Mesenchymal stem cell (in vitro differentiated cells and primary cell): Measurements from ENCODE around the gene GADD45B.

Experiments used
- DNase-seq: peaks from one replicate; pipeline ENCODE4 v3.0.0-alpha.2; 2013
- H2AFZ ChIP-seq: one replicate; pipeline ENCODE4 v1.6.1; 2013; ENCODE audit warnings: low read depth, mild to moderate bottlenecking, control low read depth, inconsistent platforms, low read length, moderate library complexity
- H2AK5ac ChIP-seq: 2 replicates; pipeline ENCODE4 v1.6.1; 2013; ENCODE audit warnings: low read length, moderate library complexity, mild to moderate bottlenecking, inconsistent platforms; ENCODE audit not compliant: severe bottlenecking
- H2BK120ac ChIP-seq: one replicate; pipeline ENCODE4 v1.6.1; 2013; ENCODE audit warnings: low read depth, mild to moderate bottlenecking, inconsistent platforms, low read length, moderate library complexity
- H2BK12ac ChIP-seq, 2 experiments: one replicate each; pipeline ENCODE4 v1.6.1; 2013; ENCODE audit warnings: inconsistent platforms in 2 of 2, low read length in 2 of 2, mild to moderate bottlenecking in 2 of 2, moderate library complexity in 2 of 2, control low read depth in 1 of 2
- H2BK15ac ChIP-seq: one replicate; pipeline ENCODE4 v1.6.1; 2013; ENCODE audit warnings: mild to moderate bottlenecking, low read depth, inconsistent platforms; ENCODE audit not compliant: poor library complexity, severe bottlenecking
- H2BK5ac ChIP-seq: 2 replicates; pipeline ENCODE4 v1.6.1; 2013; ENCODE audit warnings: low read depth, mild to moderate bottlenecking, low read length, control low read depth, inconsistent platforms; ENCODE audit not compliant: poor library complexity, severe bottlenecking
- H3K14ac ChIP-seq, 2 experiments: one replicate each; pipeline ENCODE4 v1.6.1; 2013; ENCODE audit warnings: inconsistent platforms in 2 of 2, low read length in 2 of 2, control low read depth in 1 of 2, mild to moderate bottlenecking in 1 of 2, moderate library complexity in 1 of 2
- H3K18ac ChIP-seq, 2 experiments: one replicate each; pipeline ENCODE4 v1.6.1; 2013; ENCODE audit warnings: inconsistent platforms in 2 of 2, low read length in 2 of 2, control low read depth in 1 of 2, low read depth in 1 of 2, mild to moderate bottlenecking in 1 of 2
- H3K23ac ChIP-seq, 2 experiments: one replicate each; pipeline ENCODE4 v1.6.1; 2013; ENCODE audit warnings: inconsistent platforms in 2 of 2, low read length in 2 of 2, mild to moderate bottlenecking in 2 of 2, moderate library complexity in 2 of 2, control low read depth in 1 of 2
- H3K27ac ChIP-seq: 2 replicates; pipeline ENCODE4 v1.5.1; 2013; ENCODE audit warnings: mild to moderate bottlenecking, moderate library complexity, low read length, control low read depth, inconsistent platforms; ENCODE audit not compliant: poor library complexity, severe bottlenecking
- H3K27me3 ChIP-seq, 2 experiments: 2 replicates each; pipeline versions ENCODE4 v1.6.1 to v1.7.0; 2013; ENCODE audit warnings: low read length in 2 of 2, mild to moderate bottlenecking in 2 of 2, moderate library complexity in 2 of 2, control low read depth in 1 of 2, inconsistent platforms in 1 of 2; ENCODE audit not compliant: control insufficient read depth in 1 of 2, insufficient read depth in 1 of 2
- H3K36me3 ChIP-seq, 2 experiments: 2 replicates each; pipeline versions ENCODE4 v1.6.1 to v1.7.0; 2013; ENCODE audit warnings: low read length in 2 of 2, control low read depth in 1 of 2, inconsistent platforms in 1 of 2, low read depth in 1 of 2, mild to moderate bottlenecking in 1 of 2; ENCODE audit not compliant: insufficient read depth in 2 of 2, control insufficient read depth in 1 of 2
- H3K4ac ChIP-seq, 2 experiments: one replicate each; pipeline ENCODE4 v1.6.1; 2013; ENCODE audit warnings: inconsistent platforms in 2 of 2, low read length in 2 of 2, mild to moderate bottlenecking in 2 of 2, moderate library complexity in 2 of 2, control low read depth in 1 of 2, low read depth in 1 of 2
- H3K4me1 ChIP-seq: 2 replicates; pipeline ENCODE4 v1.6.1; 2013; ENCODE audit warnings: low read depth, low read length, control low read depth; ENCODE audit not compliant: control insufficient read depth, insufficient read depth
- H3K4me2 ChIP-seq: 2 replicates; pipeline ENCODE4 v1.6.1; 2013; ENCODE audit warnings: low read length, mild to moderate bottlenecking, inconsistent platforms; ENCODE audit not compliant: poor library complexity, severe bottlenecking
- H3K4me3 ChIP-seq, 2 experiments: 2 replicates each; pipeline versions ENCODE4 v1.5.1 to v1.7.0; 2013; ENCODE audit warnings: low read length in 2 of 2, mild to moderate bottlenecking in 2 of 2, control low read depth in 1 of 2, low read depth in 1 of 2; ENCODE audit not compliant: insufficient read depth in 1 of 2
- H3K79me1 ChIP-seq: replicated peaks from 2 replicates; pipeline ENCODE4 v1.6.1; 2013; ENCODE audit warnings: mild to moderate bottlenecking, control low read depth, low read length, inconsistent platforms; ENCODE audit not compliant: poor library complexity, severe bottlenecking
- H3K9ac ChIP-seq: 2 replicates; pipeline ENCODE4 v1.7.0; 2013; ENCODE audit warnings: mild to moderate bottlenecking, low read length, moderate library complexity
- H3K9me3 ChIP-seq: 2 replicates; pipeline ENCODE4 v1.7.0; 2013; ENCODE audit warnings: mild to moderate bottlenecking, low read length; ENCODE audit not compliant: control insufficient read depth
- H4K8ac ChIP-seq: one replicate; pipeline ENCODE4 v1.6.1; 2013; ENCODE audit warnings: inconsistent platforms, mild to moderate bottlenecking, low read length, moderate library complexity
- H4K91ac ChIP-seq: one replicate; pipeline ENCODE4 v1.6.1; 2013; ENCODE audit warnings: mild to moderate bottlenecking, low read length, inconsistent platforms
- WGBS: methylation state at CpG from one replicate; pipeline ENCODE4 v1.1.7; 2013; ENCODE audit warnings: mixed read lengths; 5-methylcytosine and 5-hydroxymethylcytosine counted together

Gene GADD45B

DNA sequence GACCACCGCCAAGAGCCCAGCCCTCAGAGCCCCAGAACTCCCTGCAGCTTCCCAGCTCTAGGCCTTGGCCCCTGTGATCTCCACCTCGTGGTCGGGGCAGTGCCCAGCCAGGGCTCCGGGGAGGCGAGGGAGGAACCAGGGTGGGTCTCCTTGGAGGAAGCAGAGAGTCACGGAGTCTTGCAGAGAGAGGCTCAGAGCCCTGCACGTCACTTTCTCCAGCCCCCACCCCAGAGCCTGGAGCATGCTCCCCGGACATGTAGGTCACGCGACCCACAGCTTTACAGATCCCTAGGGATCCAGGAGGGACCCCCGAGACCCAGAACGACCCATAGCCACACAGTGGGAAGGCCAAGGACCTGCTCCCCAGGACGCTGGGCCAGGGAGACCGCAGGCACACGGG is 11.9 kb downstream of the GADD45B start:
- H3K36me3 ChIP-seq: no peaks in the 10 kb centered on the region
- WGBS: 46% methylated on average over 14 of the region's 15 CpGs

DNA sequence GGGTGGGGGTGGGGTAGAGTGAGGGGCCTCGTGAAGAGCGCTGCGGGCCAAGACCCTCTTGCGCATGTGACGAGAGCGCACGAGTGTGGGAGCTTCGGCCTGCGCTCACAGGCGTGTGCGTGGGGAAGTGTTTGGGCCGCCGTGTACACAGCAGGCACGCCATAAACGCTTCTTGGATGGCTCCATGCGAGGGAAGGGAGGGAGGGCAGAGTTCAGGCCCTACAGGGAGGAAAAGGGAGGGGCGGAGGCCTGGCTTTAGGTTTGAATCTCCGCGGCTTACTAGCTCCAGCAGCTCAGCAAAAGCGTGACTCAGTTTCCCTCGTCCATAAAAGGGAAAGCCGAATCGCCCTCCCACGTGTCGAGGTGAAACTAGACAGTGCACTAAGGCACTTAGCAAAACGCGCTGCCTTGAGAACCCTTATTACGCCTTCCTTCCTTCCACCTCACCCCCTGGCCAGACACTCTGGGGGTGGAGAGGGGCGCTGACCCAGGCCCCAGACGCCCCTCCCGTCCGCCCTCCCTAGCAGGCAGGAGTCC is 12.5 kb downstream of the GADD45B start:
- no peak overlapping the region for H2AK5ac ChIP-seq
- H3K27ac ChIP-seq: no peak overlapping the region
- peak overlapping the region; percentile 61 for H2BK120ac ChIP-seq
- H3K9ac ChIP-seq: peak overlapping the region; percentile 1
- peaks cover 0 to 15% of the 10 kb centered on the region in 2 experiments for H3K27me3 ChIP-seq
- H2AFZ ChIP-seq: no peak overlapping the region
- no peak overlapping the region for H3K14ac ChIP-seq
- H3K9me3 ChIP-seq: peaks cover 4% of the 10 kb centered on the region
- WGBS: 31% methylated on average over 29 of the region's 32 CpGs
- peak overlapping the region in 1 of 2 experiments; percentile 65 for H3K4me3 ChIP-seq
- H2BK15ac ChIP-seq: no peak overlapping the region
- peak overlapping the region; percentile 41 for H3K4me2 ChIP-seq
- H3K23ac ChIP-seq: no peak overlapping the region
- no peaks in the 10 kb centered on the region for H3K36me3 ChIP-seq
- DNase-seq: no peak
- H4K8ac ChIP-seq: no peak overlapping the region
- H3K4me1 ChIP-seq: peaks cover 23% of the 10 kb centered on the region
- no peaks in the 10 kb centered on the region for H3K79me1 ChIP-seq
- H3K18ac ChIP-seq: peak overlapping the region; percentile 60 to 67
- peak overlapping the region; percentile 54 to 55 for H3K4ac ChIP-seq
- no peak overlapping the region for H4K91ac ChIP-seq
- peak overlapping the region in 1 of 2 experiments; percentile 72 for H2BK12ac ChIP-seq
- H2BK5ac ChIP-seq: no peak overlapping the region

More for the DNA sequence above, 11.9 kb downstream of the GADD45B start:
- no peak overlapping the region for H3K4me3 ChIP-seq
- H2BK120ac ChIP-seq: no peak overlapping the region
- no peak overlapping the region for H3K9ac ChIP-seq
- H2AFZ ChIP-seq: no peak overlapping the region
- peak overlapping the region in 1 of 2 experiments; percentile 21 for H3K14ac ChIP-seq
- no peaks in the 10 kb centered on the region for H3K79me1 ChIP-seq
- no peak overlapping the region for H3K18ac ChIP-seq
- H2BK15ac ChIP-seq: no peak overlapping the region
- no peak for DNase-seq
- H3K27ac ChIP-seq: no peak overlapping the region
- H4K91ac ChIP-seq: no peak overlapping the region
- no peak overlapping the region for H2BK12ac ChIP-seq
- H2AK5ac ChIP-seq: no peak overlapping the region
- H4K8ac ChIP-seq: peak overlapping the region; percentile 63
- H2BK5ac ChIP-seq: no peak overlapping the region
- H3K4me2 ChIP-seq: no peak overlapping the region
- H3K4ac ChIP-seq: peak overlapping the region in 1 of 2 experiments; percentile 15
- no peak overlapping the region for H3K23ac ChIP-seq
- peaks cover 0 to 15% of the 10 kb centered on the region in 2 experiments for H3K27me3 ChIP-seq
- H3K9me3 ChIP-seq: peaks cover 4% of the 10 kb centered on the region
- peaks cover 23% of the 10 kb centered on the region for H3K4me1 ChIP-seq

DNA sequence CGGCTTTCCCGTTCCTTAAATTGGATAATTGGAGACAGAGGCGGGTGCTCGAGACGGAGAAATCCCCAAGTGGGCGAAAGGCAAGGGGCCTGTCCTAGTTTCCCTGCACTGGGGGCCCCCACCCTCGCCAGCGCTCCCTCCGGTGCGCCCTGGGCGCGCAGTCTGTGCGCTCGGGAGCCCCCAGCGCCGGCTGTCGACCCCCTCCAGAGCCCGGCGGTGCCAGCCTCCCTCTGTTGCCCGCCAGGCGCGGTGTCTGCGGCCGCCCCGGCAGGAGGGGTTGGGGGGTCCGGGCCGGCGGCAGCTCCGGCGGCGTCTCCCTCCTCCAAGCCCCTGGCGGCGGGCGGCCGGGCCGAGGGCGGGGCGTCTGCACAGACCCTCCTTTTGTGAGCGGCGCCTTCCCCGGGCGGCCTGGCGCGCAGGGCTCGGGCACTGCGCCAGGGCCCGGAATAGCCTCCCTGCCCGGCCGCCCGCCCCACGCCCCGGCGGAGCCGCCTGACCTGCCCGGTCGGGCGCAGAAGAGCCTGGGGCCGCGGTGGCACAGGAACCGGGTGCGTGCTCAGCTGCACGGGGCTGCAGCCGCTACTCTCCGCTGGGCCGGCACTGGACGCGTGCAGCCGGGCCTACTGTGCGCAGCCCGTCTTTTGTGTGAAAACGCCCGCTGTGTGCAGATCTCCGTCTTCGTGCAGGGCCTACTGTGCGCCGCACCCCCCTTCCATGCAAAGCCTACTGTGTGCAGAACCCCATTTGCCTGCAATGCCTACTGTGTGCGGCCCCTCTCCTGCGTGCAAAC is 13.2 kb downstream of the GADD45B start:
- Histone ChIP-seq H3K14ac (no peak overlapping the region), H4K91ac (peak overlapping the region; percentile 15), H3K27ac (no peak overlapping the region), H3K27me3 (peaks cover 0 to 15% of the 10 kb centered on the region in 2 experiments), H2AFZ (no peak overlapping the region), H2BK15ac (peak overlapping the region; percentile 77), H3K18ac (peak overlapping the region; percentile 71 to 74), H3K4me3 (peak overlapping the region; percentile 20 to 65), H3K9ac (peak overlapping the region; percentile 1), H3K23ac (no peak overlapping the region), H3K4me1 (peaks cover 26% of the 10 kb centered on the region), H2BK12ac (peak overlapping the region in 1 of 2 experiments; percentile 23), H3K4me2 (peak overlapping the region; percentile 41), H4K8ac (peak overlapping the region; percentile 27), H3K9me3 (no peaks in the 10 kb centered on the region), H3K79me1 (no peaks in the 10 kb centered on the region), H3K4ac (peak overlapping the region; percentile 54 to 55), H2BK5ac (no peak overlapping the region), H2AK5ac (no peak overlapping the region), H3K36me3 (no peaks in the 10 kb centered on the region), H2BK120ac (peak overlapping the region; percentile 30)
- 13% methylated on average over 59 of the region's 78 CpGs for WGBS
- DNase-seq: peak; percentile 58

DNA sequence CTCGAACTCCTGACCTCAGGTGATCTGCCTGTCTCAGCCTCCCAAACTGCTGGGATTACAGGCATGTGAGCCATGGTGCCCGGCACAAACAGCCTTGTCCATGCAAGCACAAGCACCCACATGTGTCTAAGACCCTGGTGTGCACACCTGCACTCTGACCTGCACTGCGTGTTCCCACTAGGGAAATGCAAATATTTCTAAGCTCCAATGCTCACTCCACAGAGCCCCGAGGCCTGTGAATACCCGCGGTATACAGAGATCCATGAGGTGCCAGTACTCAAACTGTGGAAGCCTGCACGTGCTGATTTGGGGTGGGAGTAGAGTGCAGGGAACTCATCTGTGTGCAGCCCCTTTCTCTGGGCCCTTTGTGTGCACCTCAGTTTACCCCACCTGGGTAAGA is 14.7 kb downstream of the GADD45B start:
- H3K9me3 ChIP-seq: no peaks in the 10 kb centered on the region
- H2AK5ac ChIP-seq: peak overlapping the region; percentile 28
- H3K4ac ChIP-seq: no peak overlapping the region
- no peak overlapping the region for H2BK12ac ChIP-seq
- no peak overlapping the region for H2AFZ ChIP-seq
- H3K23ac ChIP-seq: no peak overlapping the region
- no peak overlapping the region for H2BK120ac ChIP-seq
- H4K91ac ChIP-seq: no peak overlapping the region
- H3K79me1 ChIP-seq: no peaks in the 10 kb centered on the region
- peak overlapping the region; percentile 13 for H3K4me2 ChIP-seq
- H3K27me3 ChIP-seq: peaks cover 0 to 15% of the 10 kb centered on the region in 2 experiments
- no peak for DNase-seq
- H4K8ac ChIP-seq: no peak overlapping the region
- peak overlapping the region; percentile 81 for H3K27ac ChIP-seq
- H3K9ac ChIP-seq: no peak overlapping the region
- H3K36me3 ChIP-seq: no peaks in the 10 kb centered on the region
- no peak overlapping the region for H3K14ac ChIP-seq
- WGBS: 97% methylated on average over 7 of the region's 7 CpGs
- H3K4me3 ChIP-seq: no peak overlapping the region
- H2BK5ac ChIP-seq: peak overlapping the region; percentile 86
- H3K18ac ChIP-seq: no peak overlapping the region
- H3K4me1 ChIP-seq: peaks cover 40% of the 10 kb centered on the region
- no peak overlapping the region for H2BK15ac ChIP-seq
